ENCODE data around the gene F11R. TPM values are rescaled to one million over a fixed set of nuclear protein-coding genes. Genes with fewer than 3 reads are reported as not detected.

The F11R gene
- total and polyA plus RNA-seq, 3 donors from 2014 or later, result 34.5 to 54.0 (median 38.3) TPM

DNA sequence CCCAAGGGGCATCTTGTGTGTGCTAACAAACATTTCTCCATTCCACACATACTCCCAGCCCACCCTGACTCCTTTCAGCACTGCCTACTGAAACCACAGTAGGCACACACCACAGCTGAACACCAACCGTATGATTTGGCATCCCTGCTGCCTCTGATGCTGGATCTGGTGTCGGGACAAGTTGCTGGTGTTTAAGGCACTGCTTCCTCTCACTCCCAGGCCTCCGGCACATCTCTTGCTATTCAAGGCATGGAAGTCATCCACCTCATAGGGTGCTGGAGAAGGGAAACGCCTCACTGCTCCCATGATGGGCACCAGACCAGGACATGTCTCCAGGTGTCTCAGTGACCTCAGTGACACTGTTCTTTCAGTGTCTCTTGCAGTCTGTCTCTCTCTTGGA, 64.0 kb downstream of the F11R start:
- no peak overlapping the region for H3K27ac ChIP-seq
- no peaks in the 10 kb centered on the region for H3K36me3 ChIP-seq (ENCODE audit: low read depth, missing control alignments)
- no peaks in the 10 kb centered on the region for H3K4me1 ChIP-seq
- intact Hi-C loops (cut with DNase I; ENCODE audit: low total_unique reads), result no loop called here
- TF ChIP-seq CTCF (IDR thresholded peaks at IDR 0.05), result no peak
- no peak for TF ChIP-seq POLR2A (IDR thresholded peaks at IDR 0.05)
- DNase-seq, result no peak
- H3K4me3 ChIP-seq, result no peak overlapping the region
- no peaks in the 10 kb centered on the region for H3K27me3 ChIP-seq
- H3K9me3 ChIP-seq, result no peaks in the 10 kb centered on the region
- 60 to 79% methylated on average over 4 of the region's 4 CpGs for WGBS, 2 donors

- peaks cover 5% of the 10 kb centered on the region for H3K4me1 ChIP-seq
- no peak within 1 kb of the TSS for H3K4me3 ChIP-seq
- intact Hi-C loops (cut with DNase I; ENCODE audit: low total_unique reads), result no loop called here
- H3K27ac ChIP-seq, result no peak within 1 kb of the TSS
- WGBS, 2 donors, result 78 to 87% methylated on average over 7 to 8 of the region's 8 CpGs
- no peaks in the 10 kb centered on the region for H3K36me3 ChIP-seq (ENCODE audit: low read depth, missing control alignments)
- H3K27me3 ChIP-seq, result no peaks in the 10 kb centered on the region
- TF ChIP-seq CTCF (IDR thresholded peaks at IDR 0.05), result peak; percentile 41 to 70 (median 61)
- no peak for TF ChIP-seq POLR2A (IDR thresholded peaks at IDR 0.05)
- no peaks in the 10 kb centered on the region for H3K9me3 ChIP-seq
- DNase-seq, result peak; percentile 53
Measured at GRCh38 chr1:160954158-160955104, 66.5 kb downstream of the F11R start, which contains the start of gene ITLN2. ITLN2 (minus strand) TSS chr1:160954809; CDS start chr1:160954741, 68 bp downstream.

DNA sequence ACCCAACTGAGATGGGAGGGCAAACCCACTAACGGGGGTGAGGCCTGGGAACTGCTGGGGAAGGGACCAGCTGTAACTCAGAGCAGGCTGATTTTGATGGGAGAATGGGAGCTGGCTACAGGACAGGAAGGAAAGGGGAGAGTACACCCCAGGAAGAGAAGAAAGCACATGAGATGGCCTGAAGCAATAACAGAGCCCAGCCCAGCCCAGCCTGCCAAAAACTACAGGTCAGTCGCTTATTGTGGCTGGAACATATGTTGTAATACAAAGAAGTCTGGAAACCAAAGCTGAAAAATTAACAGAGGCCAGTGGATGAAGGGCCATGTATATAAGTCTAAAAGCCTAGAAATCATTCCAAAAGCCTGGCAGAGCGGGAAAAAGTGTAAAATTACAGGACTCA, 67.9 kb downstream of the F11R start:
- Histone ChIP-seq H3K4me3 (no peak overlapping the region), H3K27me3 (no peaks in the 10 kb centered on the region), H3K9me3 (no peaks in the 10 kb centered on the region), H3K27ac (peak overlapping the region in 1 of 2 donors; percentile 41), H3K4me1 (peaks cover 13% of the 10 kb centered on the region), H3K36me3 (ENCODE audit: low read depth, missing control alignments) (no peaks in the 10 kb centered on the region)
- 76 to 79% methylated on average over 3 of the region's 3 CpGs for WGBS, 2 donors
- no peak for TF ChIP-seq POLR2A (IDR thresholded peaks at IDR 0.05)
- no peak for TF ChIP-seq CTCF (IDR thresholded peaks at IDR 0.05)
- no peak for DNase-seq
- intact Hi-C loops (cut with DNase I; ENCODE audit: low total_unique reads), result no loop called here

DNA sequence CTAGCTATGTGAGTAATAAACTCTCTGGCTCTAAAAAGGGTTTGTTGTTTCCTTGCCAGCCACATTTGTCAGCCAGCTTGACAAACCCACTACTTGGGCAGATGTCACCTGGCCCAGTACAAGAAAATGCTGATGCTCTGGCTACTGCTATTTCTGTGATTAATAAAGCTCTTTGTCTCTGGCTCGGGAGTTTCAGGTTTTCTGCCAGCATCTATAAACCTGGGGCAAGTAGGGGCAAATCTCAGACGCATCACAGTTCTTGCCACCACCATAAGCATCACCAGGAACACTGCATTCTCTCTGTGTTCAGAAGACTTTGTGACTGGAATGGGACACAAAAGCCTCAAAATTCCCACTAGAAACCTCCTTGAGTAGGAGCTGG, 68.8 kb downstream of the F11R start:
- no peak overlapping the region for H3K4me3 ChIP-seq
- H3K27me3 ChIP-seq, result no peaks in the 10 kb centered on the region
- TF ChIP-seq CTCF (IDR thresholded peaks at IDR 0.05) (no peak), POLR2A (IDR thresholded peaks at IDR 0.05) (no peak)
- intact Hi-C loops (cut with DNase I; ENCODE audit: low total_unique reads), result no loop called here
- no peaks in the 10 kb centered on the region for H3K36me3 ChIP-seq (ENCODE audit: low read depth, missing control alignments)
- H3K9me3 ChIP-seq, result no peaks in the 10 kb centered on the region
- WGBS, 2 donors, result 49 to 50% methylated on average over 2 of the region's 2 CpGs
- H3K4me1 ChIP-seq, result peaks cover 22% of the 10 kb centered on the region
- no peak overlapping the region for H3K27ac ChIP-seq
- no peak for DNase-seq

Data from testis (tissue), 3 donors.